PC-3 (cell line): ENCODE measurements around the gene MT1M. TPM values are rescaled to one million over a fixed set of nuclear protein-coding genes. Genes with fewer than 3 reads are reported as not detected.
"Not testable (repeated sequence)": the region's sequence is repeated elsewhere in the genome, so short reads cannot be mapped to it uniquely, and the experiment has no call there.

ENCODE experiments used
- ATAC-seq: fragments of 200-7000 bp; cut with Tn5 transposase; 2 replicates; pipeline ENCODE4 v1.9.1; 2020; ENCODE audit warnings: mild to moderate bottlenecking, moderate library complexity
- BruUV-seq: library from RNA; stranded (reverse); fragments of 400-500 nt; replicated peaks from 2 replicates; lab custom pipeline; 2021; lab: Mats Ljungman, UMichigan
- CTCF ChIA-PET: fragments of 300-600 bp; sonication (Branson Sonifier 250); formaldehyde crosslinking; loops from one replicate; lab custom pipeline; 2022; ENCODE audit warnings: antibody characterized with exemption; lab: Charles Lee
- POLR2A ChIA-PET: fragments of 300-600 bp; sonication (Branson Sonifier 250); formaldehyde crosslinking; loops from one replicate; lab custom pipeline; 2022; ENCODE audit warnings: antibody characterized with exemption; ENCODE audit not compliant: unreplicated experiment; lab: Charles Lee
- DNase-seq: peaks from one replicate; pipeline ENCODE4 v3.0.0-alpha.2; 2015
- H2AFZ ChIP-seq: fragments of 300-600 bp; sonication (generic); 2 replicates; pipeline ENCODE4 v1.6.0; 2016; ENCODE audit warnings: antibody characterized with exemption, low read length
- H3F3A ChIP-seq: fragments of 300-600 bp; sonication (generic); one replicate; pipeline ENCODE4 v1.6.0; 2017; ENCODE audit warnings: antibody characterized with exemption, low read length, control low read depth, mild to moderate bottlenecking; ENCODE audit not compliant: unreplicated experiment
- H3K27ac ChIP-seq: fragments of 300-600 bp; sonication (generic); 2 replicates; pipeline ENCODE4 v1.5.1; 2016; ENCODE audit warnings: mild to moderate bottlenecking, low read length
- H3K27me3 ChIP-seq: fragments of 300-600 bp; sonication (generic); 2 replicates; pipeline ENCODE4 v1.6.1; 2016; ENCODE audit warnings: low read length, mixed read lengths
- H3K36me3 ChIP-seq: fragments of 300-600 bp; sonication (generic); 2 replicates; pipeline ENCODE4 v1.6.1; 2016; ENCODE audit warnings: low read depth, mixed run types, low read length, mixed read lengths
- H3K4me1 ChIP-seq: fragments of 300-600 bp; sonication (generic); 2 replicates; pipeline ENCODE4 v1.5.1; 2016; ENCODE audit warnings: low read length; ENCODE audit not compliant: insufficient read depth
- H3K4me2 ChIP-seq: fragments of 300-600 bp; sonication (generic); 2 replicates; pipeline ENCODE4 v1.6.0; 2016; ENCODE audit warnings: low read length
- H3K4me3 ChIP-seq: fragments of 300-600 bp; sonication (generic); 2 replicates; pipeline ENCODE4 v1.5.1; 2016; ENCODE audit warnings: mild to moderate bottlenecking, low read length, mixed read lengths
- H3K79me2 ChIP-seq: fragments of 300-600 bp; sonication (generic); 2 replicates; pipeline ENCODE4 v1.6.1; 2017; ENCODE audit warnings: low read length, mixed read lengths
- H3K9ac ChIP-seq: fragments of 300-600 bp; sonication (generic); 2 replicates; pipeline ENCODE4 v1.6.0; 2016; ENCODE audit warnings: mild to moderate bottlenecking, low read length
- H3K9me2 ChIP-seq: fragments of 300-600 bp; sonication (generic); replicated peaks from 2 replicates; pipeline ENCODE4 v1.6.1; 2016; ENCODE audit warnings: mixed run types, low read length, mixed read lengths
- H3K9me3 ChIP-seq: fragments of 300-600 bp; sonication (generic); 2 replicates; pipeline ENCODE4 v1.6.1; 2016; ENCODE audit warnings: low read length, mixed read lengths
- H4K20me1 ChIP-seq: fragments of 300-600 bp; sonication (generic); 2 replicates; pipeline ENCODE4 v1.6.1; 2016; ENCODE audit warnings: low read length, mixed read lengths
- CTCF ChIP-seq: fragments of 300-600 bp; sonication (generic); conservative IDR thresholded peaks from 2 replicates; pipeline ENCODE4 v1.5.1; 2017; ENCODE audit warnings: antibody characterized with exemption, low read depth, mild to moderate bottlenecking, low read length
- EZH2 ChIP-seq: fragments of 300-600 bp; sonication (generic); IDR thresholded peaks from one replicate; pipeline ENCODE4 v1.6.1; 2017; ENCODE audit warnings: antibody characterized with exemption, mild to moderate bottlenecking, low read length; ENCODE audit not compliant: unreplicated experiment
- EZH2phosphoT487 ChIP-seq: fragments of 300-600 bp; sonication (generic); IDR thresholded peaks from 2 replicates; pipeline ENCODE4 v1.6.1; 2018; ENCODE audit warnings: mild to moderate bottlenecking, antibody characterized with exemption, low read length, borderline replicate concordance
- intact Hi-C: fragments of 100-400 bp; cut with micrococcal nuclease; formaldehyde crosslinking; loops from 2 replicates; pipeline ENCODE4 v1.9.0; 2023
- total RNA-seq: library from RNA; depleted of rRNA; stranded (reverse); fragments of >200 nt; gene quantifications from 2 replicates; pipeline ENCODE4 v1.2.3, GENCODE V29; 2014

MT1M gene
- total RNA-seq, 1 experiment from 2014 or later = 1.5 TPM

- H3K9me3 ChIP-seq = no peaks in the 10 kb centered on the region
- no peaks in the 10 kb centered on the region for H3K79me2 ChIP-seq
- H3K9ac ChIP-seq = no peak overlapping the region
- no peak for TF ChIP-seq EZH2
- TF ChIP-seq EZH2phosphoT487 = no peak
- TF ChIP-seq CTCF = no peak
- no peak overlapping the region for H3K27ac ChIP-seq
- DNase-seq = no peak
- no peak overlapping the region for H3K4me3 ChIP-seq
- no peaks in the 10 kb centered on the region for H4K20me1 ChIP-seq
- CTCF ChIA-PET = no interaction called here
- no TSS peak for BruUV-seq
- peaks cover 25% of the 10 kb centered on the region for H3K4me1 ChIP-seq
- intact Hi-C loops = no loop called here
- H3K4me2 ChIP-seq = no peak overlapping the region
- no peaks in the 10 kb centered on the region for H3K36me3 ChIP-seq
- no peak for ATAC-seq
- no peak overlapping the region for H2AFZ ChIP-seq
- H3F3A ChIP-seq = no peaks in the 10 kb centered on the region
- POLR2A ChIA-PET = no interaction called here
- H3K9me2 ChIP-seq = no peaks in the 10 kb centered on the region
- no peaks in the 10 kb centered on the region for H3K27me3 ChIP-seq
Measured at GRCh38 chr16:56618138-56618537, 14.3 kb upstream of the MT1M start.

- intact Hi-C loops = no loop called here
- H3K9me2 ChIP-seq = no peaks in the 10 kb centered on the region
- H3K4me2 ChIP-seq = no peak overlapping the region
- no peaks in the 10 kb centered on the region for H3F3A ChIP-seq
- no peak overlapping the region for H3K4me3 ChIP-seq
- ChIA-PET POLR2A (no interaction called here), CTCF (no interaction called here)
- H3K9me3 ChIP-seq = no peaks in the 10 kb centered on the region
- H3K27ac ChIP-seq = no peak overlapping the region
- ATAC-seq = no peak
- no TSS peak for BruUV-seq
- 0 out of 2 replicates have a peak, but pooled peaks cover 3% of the 10 kb centered on the region for H3K4me1 ChIP-seq
- no peak for DNase-seq
- no peak overlapping the region for H3K9ac ChIP-seq
- TF ChIP-seq EZH2 (no peak), EZH2phosphoT487 (no peak), CTCF (no peak)
- no peaks in the 10 kb centered on the region for H3K36me3 ChIP-seq
- no peaks in the 10 kb centered on the region for H3K27me3 ChIP-seq
- no peaks in the 10 kb centered on the region for H4K20me1 ChIP-seq
- no peaks in the 10 kb centered on the region for H3K79me2 ChIP-seq
- no peak overlapping the region for H2AFZ ChIP-seq
Measured at GRCh38 chr16:56620339-56620897, 12.0 kb upstream of the MT1M start.

- H3K9me2 ChIP-seq, H3K27me3 ChIP-seq, H4K20me1 ChIP-seq, H3K4me2 ChIP-seq, H3K4me1 ChIP-seq, H3F3A ChIP-seq, H3K36me3 ChIP-seq, POLR2A ChIA-PET, H3K9ac ChIP-seq, H3K4me3 ChIP-seq, H3K9me3 ChIP-seq, CTCF ChIA-PET, H2AFZ ChIP-seq, DNase-seq, H3K79me2 ChIP-seq, ATAC-seq, BruUV-seq, intact Hi-C loops, H3K27ac ChIP-seq: not testable (repeated sequence)
Measured at GRCh38 chr16:56621665-56622445, 10.6 kb upstream of the MT1M start.

- H3K27ac ChIP-seq, ATAC-seq, intact Hi-C loops, DNase-seq, H2AFZ ChIP-seq, H3F3A ChIP-seq, H3K36me3 ChIP-seq, H3K27me3 ChIP-seq, H3K79me2 ChIP-seq, POLR2A ChIA-PET, CTCF ChIA-PET, H3K9ac ChIP-seq, H3K9me2 ChIP-seq, H3K4me1 ChIP-seq, H3K9me3 ChIP-seq, H3K4me3 ChIP-seq, BruUV-seq, H3K4me2 ChIP-seq, H4K20me1 ChIP-seq: not testable (repeated sequence)
Measured at GRCh38 chr16:56623184-56623583, 9.3 kb upstream of the MT1M start.
